HG02884 (cell line): ENCODE measurements around the gene COX7C.

Experiments
- ATAC-seq: cut with Tn5 transposase; IDR thresholded peaks from one replicate; pipeline ENCODE4 v1.9.1; 2021; ENCODE audit warnings: mild to moderate bottlenecking, moderate library complexity; ENCODE audit not compliant: unreplicated experiment

Gene COX7C

DNA sequence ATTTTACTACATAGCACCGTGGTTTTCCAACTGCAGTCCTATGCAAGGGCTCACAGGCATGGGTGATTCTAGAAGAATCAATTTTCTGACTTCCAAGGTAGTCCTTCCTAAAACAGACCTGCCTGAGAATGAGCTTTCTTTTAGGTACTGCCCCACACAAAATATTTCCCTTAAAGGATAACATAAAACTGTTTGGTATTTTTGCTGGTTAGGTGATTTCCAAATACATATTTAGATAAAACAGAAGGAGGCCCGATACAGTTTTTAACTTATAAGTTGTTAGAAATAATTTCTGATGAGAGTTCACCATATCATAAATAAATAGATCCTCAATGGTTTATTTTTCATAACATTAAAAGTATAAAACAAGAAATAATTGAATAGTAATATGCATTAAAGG, 46.4 kb downstream of the COX7C start:
- ATAC-seq, result no peak

DNA sequence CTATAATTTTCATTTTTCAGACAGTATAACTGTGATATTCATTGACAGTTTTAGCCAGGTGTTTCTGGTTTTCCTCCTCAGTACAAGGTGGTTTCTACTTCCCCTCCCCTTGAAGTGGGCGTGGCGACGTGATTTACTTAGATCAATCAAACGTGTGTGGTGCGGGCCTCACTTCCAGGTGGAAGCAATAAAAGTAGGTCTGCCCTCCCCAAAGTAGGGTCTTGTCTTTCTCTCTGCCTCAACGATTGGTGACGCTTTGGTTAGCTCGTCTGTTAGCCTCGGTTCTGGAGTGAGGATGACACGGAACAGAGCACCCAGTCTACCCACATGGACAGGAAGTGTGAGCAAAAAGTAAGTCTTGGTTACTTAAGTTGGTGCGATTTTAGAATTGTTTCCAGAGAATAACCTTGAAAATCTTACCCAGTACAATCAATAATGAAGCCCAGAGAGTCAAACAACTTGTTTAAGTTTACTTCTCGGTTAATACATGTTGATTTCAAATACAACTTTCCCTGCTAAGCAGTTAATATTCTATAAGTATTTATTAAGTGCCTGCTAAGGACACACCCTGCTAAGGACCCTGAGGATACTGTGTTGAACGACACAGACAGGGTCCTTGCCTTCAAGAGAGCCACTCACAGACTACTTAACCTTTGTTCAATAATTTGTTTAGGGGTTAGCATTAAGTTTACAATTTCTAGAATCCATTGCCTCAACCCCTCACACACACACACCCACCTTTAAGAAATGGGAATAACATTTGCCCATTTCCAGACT, 48.4 kb downstream of the COX7C start:
- no peak for ATAC-seq

DNA sequence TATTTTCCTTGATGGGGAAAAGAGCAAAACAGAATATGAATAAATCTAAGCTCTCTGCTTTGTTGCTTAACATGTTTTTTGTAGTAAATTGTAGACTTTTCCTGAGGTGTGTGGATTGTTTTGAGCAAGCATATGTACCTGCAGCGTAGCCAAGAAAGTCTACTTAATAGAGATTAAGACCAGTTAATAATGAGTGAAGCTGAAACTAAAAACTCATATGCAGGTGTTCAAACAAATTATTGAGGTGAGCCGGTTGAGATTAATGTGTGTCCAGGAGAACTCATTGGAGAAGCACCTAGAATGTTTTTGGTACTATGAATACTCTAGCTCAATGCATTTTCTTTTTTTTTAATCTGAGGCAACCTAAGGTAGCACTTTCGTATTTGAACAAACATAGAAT, 49.2 kb downstream of the COX7C start:
- ATAC-seq, result no peak
